Hematopoietic multipotent progenitor cell treated with erythropoietin and hydrocortisone succinate and interleukin-3 and kit ligand, for 6 days (in vitro differentiated cells): ENCODE data around the gene ATXN3.

Source experiments
- DNase-seq: peaks from one replicate; pipeline ENCODE4 v3.0.0-alpha.2; 2015

The ATXN3 gene

GRCh38 chr14:92106143-92106926 lies at the start of gene ATXN3:
Gene ATXN3 (minus strand): TSS chr14:92106582. CDS start chr14:92106552, 30 bp downstream.
- DNase-seq = peak; percentile 99

- DNase-seq = no peak
Observed at GRCh38 chr14:92154283-92154942, 48.0 kb upstream of the ATXN3 start.

- DNase-seq = no peak
Observed at GRCh38 chr14:92153581-92153980, 47.2 kb upstream of the ATXN3 start.

- peak; percentile 16 for DNase-seq
Observed at GRCh38 chr14:92144708-92145107, 38.3 kb upstream of the ATXN3 start.

GRCh38 chr14:92143962-92144361 lies 37.6 kb upstream of the ATXN3 start:
- no peak for DNase-seq

- no peak for DNase-seq
Observed at GRCh38 chr14:92143309-92143708, 36.9 kb upstream of the ATXN3 start.

- peak; percentile 67 for DNase-seq
Observed at GRCh38 chr14:92135269-92135668, 28.9 kb upstream of the ATXN3 start.

- no peak for DNase-seq
Observed at GRCh38 chr14:92134456-92134855, 28.1 kb upstream of the ATXN3 start.

- no peak for DNase-seq
Observed at GRCh38 chr14:92122761-92123160, 16.4 kb upstream of the ATXN3 start.

- DNase-seq = peak; percentile 63
Observed at GRCh38 chr14:92122351-92122677, 15.9 kb upstream of the ATXN3 start.

GRCh38 chr14:92121670-92122350 lies 15.4 kb upstream of the ATXN3 start, which contains the start of the genes CPSF2 and NDUFB1:
Gene CPSF2 (plus strand): TSS chr14:92121969. CDS start chr14:92130985, 9,016 bp downstream.
Gene NDUFB1 (minus strand): TSS chr14:92121706. CDS start chr14:92117637, 4,069 bp downstream.
- DNase-seq = peak; percentile 91

GRCh38 chr14:92121207-92121669 lies 14.9 kb upstream of the ATXN3 start:
- DNase-seq = peak; percentile 47

GRCh38 chr14:92109490-92109889 lies 3.1 kb upstream of the ATXN3 start:
- DNase-seq = no peak

- no peak for DNase-seq
Observed at GRCh38 chr14:92108345-92109254, 2.2 kb upstream of the ATXN3 start.

- DNase-seq = peak; percentile 55
Observed at GRCh38 chr14:92105893-92106142, 564 bp downstream of the ATXN3 start.

- DNase-seq = no peak
Observed at GRCh38 chr14:92105073-92105892, 1.1 kb downstream of the ATXN3 start.

GRCh38 chr14:92103363-92103989 lies 2.9 kb downstream of the ATXN3 start:
- DNase-seq = peak; percentile 18

GRCh38 chr14:92099802-92100201 lies 6.6 kb downstream of the ATXN3 start:
- no peak for DNase-seq

GRCh38 chr14:92093320-92093719 lies 13.1 kb downstream of the ATXN3 start:
- peak; percentile 42 for DNase-seq

- DNase-seq = no peak
Observed at GRCh38 chr14:92088494-92088893, 17.9 kb downstream of the ATXN3 start.

- peak; percentile 19 for DNase-seq
Observed at GRCh38 chr14:92074555-92074954, 31.8 kb downstream of the ATXN3 start.
